ENCODE measurements around the gene CAMK2B.

- TF ChIP-seq REST (IDR thresholded peaks at IDR 0.05; ENCODE audit: insufficient read depth in 1 of 2, low read depth in 2 of 2, low read length in 2 of 2) (no peak), TAF1 (IDR thresholded peaks at IDR 0.05; ENCODE audit: borderline replicate concordance, insufficient read depth, low read length) (no peak), POLR2AphosphoS5 (IDR thresholded peaks at IDR 0.05; ENCODE audit: low read depth, low read length) (no peak), SIN3A (IDR thresholded peaks at IDR 0.05; ENCODE audit: borderline replicate concordance, insufficient read depth, low read length) (no peak)
Measured at GRCh38 chr7:44175730-44176129, 149.7 kb downstream of the CAMK2B start.

Data from PFSK-1 (cell line).